ENCODE measurements around the gene TCAP. TPM values are rescaled to one million over a fixed set of nuclear protein-coding genes. Genes with fewer than 3 reads are reported as not detected.

The TCAP gene
- polyA plus RNA-seq, 1 donor from 2014 or later = 3.7 TPM

DNA sequence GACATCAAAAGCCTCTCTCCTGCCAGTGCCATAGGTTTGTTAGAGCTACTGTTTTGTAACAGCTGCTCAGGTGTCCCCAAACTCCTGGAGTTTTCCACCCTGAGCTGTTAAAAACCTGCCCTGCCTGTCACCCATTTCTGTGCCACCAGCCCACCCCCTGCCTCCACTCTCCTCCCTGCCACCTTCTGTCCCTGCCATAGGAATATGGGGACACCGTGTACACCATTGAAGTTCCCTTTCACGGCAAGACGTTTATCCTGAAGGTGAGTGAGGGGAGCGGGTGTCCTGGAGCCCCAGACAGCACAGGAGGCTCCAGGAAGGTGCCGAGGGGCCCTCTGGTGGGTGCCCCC lies 5.2 kb upstream of the TCAP start:
- H3K27ac ChIP-seq (ENCODE audit: low read length) = no peak overlapping the region
- H3K4me2 ChIP-seq (ENCODE audit: low read length) = no peak overlapping the region
- TF ChIP-seq POLR2AphosphoS5 (IDR thresholded peaks at IDR 0.05) (no peak), EZH2 (IDR thresholded peaks at IDR 0.05; ENCODE audit: borderline replicate concordance, insufficient read depth, low read length, poor library complexity, severe bottlenecking) (no peak), MXI1 (conservative IDR thresholded peaks at IDR 0.05; ENCODE audit: poor library complexity, severe bottlenecking) (no peak), REST (IDR thresholded peaks at IDR 0.05; ENCODE audit: borderline replicate concordance) (no peak), TAF1 (IDR thresholded peaks at IDR 0.05; ENCODE audit: low read depth) (no peak), EP300 (conservative IDR thresholded peaks at IDR 0.05; ENCODE audit: poor library complexity, severe bottlenecking) (no peak), RAD21 (conservative IDR thresholded peaks at IDR 0.05) (no peak)
- TF ChIP-seq, protein P1, sequence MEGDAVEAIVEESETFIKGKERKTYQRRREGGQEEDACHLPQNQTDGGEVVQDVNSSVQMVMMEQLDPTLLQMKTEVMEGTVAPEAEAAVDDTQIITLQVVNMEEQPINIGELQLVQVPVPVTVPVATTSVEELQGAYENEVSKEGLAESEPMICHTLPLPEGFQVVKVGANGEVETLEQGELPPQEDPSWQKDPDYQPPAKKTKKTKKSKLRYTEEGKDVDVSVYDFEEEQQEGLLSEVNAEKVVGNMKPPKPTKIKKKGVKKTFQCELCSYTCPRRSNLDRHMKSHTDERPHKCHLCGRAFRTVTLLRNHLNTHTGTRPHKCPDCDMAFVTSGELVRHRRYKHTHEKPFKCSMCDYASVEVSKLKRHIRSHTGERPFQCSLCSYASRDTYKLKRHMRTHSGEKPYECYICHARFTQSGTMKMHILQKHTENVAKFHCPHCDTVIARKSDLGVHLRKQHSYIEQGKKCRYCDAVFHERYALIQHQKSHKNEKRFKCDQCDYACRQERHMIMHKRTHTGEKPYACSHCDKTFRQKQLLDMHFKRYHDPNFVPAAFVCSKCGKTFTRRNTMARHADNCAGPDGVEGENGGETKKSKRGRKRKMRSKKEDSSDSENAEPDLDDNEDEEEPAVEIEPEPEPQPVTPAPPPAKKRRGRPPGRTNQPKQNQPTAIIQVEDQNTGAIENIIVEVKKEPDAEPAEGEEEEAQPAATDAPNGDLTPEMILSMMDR (IDR thresholded peaks at IDR 0.05; ENCODE audit: poor library complexity, severe bottlenecking) = no peak
- no peaks in the 10 kb centered on the region for H3K9me3 ChIP-seq (ENCODE audit: low read length)
- no peaks in the 10 kb centered on the region for H3F3A ChIP-seq (ENCODE audit: insufficient read depth, low read length, poor library complexity, severe bottlenecking)
- no peak overlapping the region for H2AFZ ChIP-seq (ENCODE audit: low read depth, low read length)
- H3K79me2 ChIP-seq (replicated peaks; ENCODE audit: insufficient read depth, low read length) = no peaks in the 10 kb centered on the region
- no peaks in the 10 kb centered on the region for H3K36me3 ChIP-seq (ENCODE audit: insufficient read depth, low read length)
- no peak overlapping the region for H3K9ac ChIP-seq (ENCODE audit: low read length)
- H3K4me3 ChIP-seq (ENCODE audit: low read length) = no peak overlapping the region
- H4K20me1 ChIP-seq (ENCODE audit: insufficient read depth) = no peaks in the 10 kb centered on the region
- no peaks in the 10 kb centered on the region for H3K9me2 ChIP-seq (ENCODE audit: insufficient read depth, low read length)
- H3K27me3 ChIP-seq (ENCODE audit: insufficient read depth, low read depth, low read length) = no peaks in the 10 kb centered on the region

- no peaks in the 10 kb centered on the region for H3K27me3 ChIP-seq (ENCODE audit: insufficient read depth, low read depth, low read length)
- H3K4me3 ChIP-seq (ENCODE audit: low read length) = no peak overlapping the region
- H2AFZ ChIP-seq (ENCODE audit: low read depth, low read length) = no peak overlapping the region
- H3K36me3 ChIP-seq (ENCODE audit: insufficient read depth, low read length) = no peaks in the 10 kb centered on the region
- no peak overlapping the region for H3K4me2 ChIP-seq (ENCODE audit: low read length)
- no peaks in the 10 kb centered on the region for H3K9me2 ChIP-seq (ENCODE audit: insufficient read depth, low read length)
- no peaks in the 10 kb centered on the region for H3K79me2 ChIP-seq (replicated peaks; ENCODE audit: insufficient read depth, low read length)
- H3K9me3 ChIP-seq (ENCODE audit: low read length) = no peaks in the 10 kb centered on the region
- no peak overlapping the region for H3K9ac ChIP-seq (ENCODE audit: low read length)
- TF ChIP-seq TAF1 (IDR thresholded peaks at IDR 0.05; ENCODE audit: low read depth) = no peak
- TF ChIP-seq, protein P1 (IDR thresholded peaks at IDR 0.05; ENCODE audit: poor library complexity, severe bottlenecking) = no peak
- TF ChIP-seq EZH2 (IDR thresholded peaks at IDR 0.05; ENCODE audit: borderline replicate concordance, insufficient read depth, low read length, poor library complexity, severe bottlenecking) = no peak
- no peak for TF ChIP-seq REST (IDR thresholded peaks at IDR 0.05; ENCODE audit: borderline replicate concordance)
- TF ChIP-seq SMC3 (conservative IDR thresholded peaks at IDR 0.05; ENCODE audit: poor library complexity) = no peak
- no peak for TF ChIP-seq POLR2AphosphoS5 (IDR thresholded peaks at IDR 0.05)
- no peak for TF ChIP-seq EP300 (conservative IDR thresholded peaks at IDR 0.05; ENCODE audit: poor library complexity, severe bottlenecking)
- no peak for TF ChIP-seq RAD21 (conservative IDR thresholded peaks at IDR 0.05)
- no peak for TF ChIP-seq MXI1 (conservative IDR thresholded peaks at IDR 0.05; ENCODE audit: poor library complexity, severe bottlenecking)
- H4K20me1 ChIP-seq (ENCODE audit: insufficient read depth) = no peaks in the 10 kb centered on the region
- no peaks in the 10 kb centered on the region for H3F3A ChIP-seq (ENCODE audit: insufficient read depth, low read length, poor library complexity, severe bottlenecking)
- no peak overlapping the region for H3K27ac ChIP-seq (ENCODE audit: low read length)
Observed at GRCh38 chr17:39660397-39661385, 4.5 kb upstream of the TCAP start.

All from neural cell (in vitro differentiated cells).